GM13976 (cell line): ENCODE results near the gene TMEM250.
A peak's percentile ranks its signal among the peaks of the same experiment; 100 is the strongest.

Source experiments
- DNase-seq: peaks from one replicate; pipeline ENCODE4 v3.0.0; 2012; ENCODE audit warnings: low spot score
- CTCF ChIP-seq: IDR thresholded peaks from 2 replicates; pipeline ENCODE4 v1.5.1; 2012; ENCODE audit warnings: borderline replicate concordance, mild to moderate bottlenecking; ENCODE audit not compliant: insufficient read depth; ENCODE audit errors: extremely low read depth, missing control alignments, control extremely low read depth
- in situ Hi-C: fragments of 300-500 bp; cut with MboI; formaldehyde crosslinking; loops from one replicate; pipeline ENCODE4 v1.12.0; 2022; ENCODE audit warnings: low sequenced_read_pairs, mixed read lengths, inconsistent platforms; ENCODE audit not compliant: unreplicated experiment

The TMEM250 gene

GRCh38 chr9:136092741-136093140 is 25.9 kb downstream of the TMEM250 start:
- in situ Hi-C loops, result no loop called here
- no peak for DNase-seq
- no peak for TF ChIP-seq CTCF

- DNase-seq, result no peak
- in situ Hi-C loops, result no loop called here
- TF ChIP-seq CTCF, result no peak
Observed at GRCh38 chr9:136092353-136092650, 26.4 kb downstream of the TMEM250 start.

GRCh38 chr9:136091582-136092352 is 26.9 kb downstream of the TMEM250 start:
- in situ Hi-C loops, result no loop called here
- TF ChIP-seq CTCF, result no peak
- DNase-seq, result no peak

GRCh38 chr9:136090768-136091581 is 27.7 kb downstream of the TMEM250 start:
- no peak for DNase-seq

GRCh38 chr9:136090056-136090735 is 28.5 kb downstream of the TMEM250 start:
- in situ Hi-C loops, result no loop called here
- DNase-seq, result no peak
- no peak for TF ChIP-seq CTCF

More at GRCh38 chr9:136090768-136091581, 27.7 kb downstream of the TMEM250 start:
- no peak for TF ChIP-seq CTCF
- in situ Hi-C loops, result no loop called here

GRCh38 chr9:136089697-136090045 is 29.0 kb downstream of the TMEM250 start:
- in situ Hi-C loops, result no loop called here
- peak; percentile 21 for TF ChIP-seq CTCF
- no peak for DNase-seq
